Spinal cord (tissue), 10 donors: ENCODE data around the gene TOM1. TPM values are rescaled to one million over a fixed set of nuclear protein-coding genes. Genes with fewer than 3 reads are reported as not detected.

ENCODE experiments used
- DNase-seq, 6 donors: peaks; one replicate each; pipeline versions ENCODE4 v3.0.0 to v3.0.0-alpha.2; 2013 to 2015; ENCODE audit warnings: low spot score in 6 of 6, low read depth in 4 of 6
- H3K27ac ChIP-seq: one replicate; pipeline ENCODE4 v1.5.1; 2013; ENCODE audit warnings: low read depth, low read length, control low read depth
- H3K27me3 ChIP-seq: one replicate; pipeline ENCODE4 v1.6.1; 2013; ENCODE audit warnings: low read length; ENCODE audit not compliant: control insufficient read depth, insufficient read depth
- H3K36me3 ChIP-seq: one replicate; pipeline ENCODE4 v1.6.1; 2013; ENCODE audit warnings: low read length; ENCODE audit not compliant: control insufficient read depth, insufficient read depth
- H3K4me1 ChIP-seq: one replicate; pipeline ENCODE4 v1.6.1; 2013; ENCODE audit warnings: low read length; ENCODE audit not compliant: control insufficient read depth, insufficient read depth
- H3K4me3 ChIP-seq: one replicate; pipeline ENCODE4 v1.5.1; 2013; ENCODE audit warnings: low read depth, low read length, control low read depth
- H3K9me3 ChIP-seq: one replicate; pipeline ENCODE4 v1.6.1; 2013; ENCODE audit warnings: low read length; ENCODE audit not compliant: control insufficient read depth, insufficient read depth
- whole genome bisulfite sequencing: methylation state at CpG from one replicate; pipeline ENCODE4 v1.1.5; 2013; ENCODE audit warnings: missing lambda C conversion rate; ENCODE audit not compliant: insufficient coverage; 5-methylcytosine and 5-hydroxymethylcytosine counted together
- polyA plus RNA-seq, 2 donors: library from polyadenylated mRNA; unstranded; fragments of 120-200 nt; gene quantifications; one replicate each; pipeline ENCODE4 v1.2.1, GENCODE V29; 2013; ENCODE audit not compliant: insufficient read length in 2 of 2
- total RNA-seq, 2 donors: library from RNA; depleted of rRNA in 1 of 2; stranded (reverse); fragments of 120-200 nt in 1 of 2; fragments of >200 nt in 1 of 2; gene quantifications; one replicate each; pipeline versions ENCODE4 v1.2.3 to v1.2.4, GENCODE V29; 2013 to 2014
- donor health status: healthy.

TOM1 gene
- total and polyA plus RNA-seq, 4 donors, result 20.0 to 52.7 (median 38.8) TPM

GRCh38 chr22:35322126-35322525 is 22.4 kb downstream of the TOM1 start:
- 87% methylated on average over 6 of the region's 10 CpGs for WGBS
- Histone ChIP-seq H3K36me3 (peaks cover 86% of the 10 kb centered on the region), H3K27ac (no peak overlapping the region), H3K9me3 (no peaks in the 10 kb centered on the region), H3K4me1 (no peaks in the 10 kb centered on the region), H3K4me3 (no peak overlapping the region), H3K27me3 (no peaks in the 10 kb centered on the region)
- no peak for DNase-seq

GRCh38 chr22:35322893-35323292 is 23.2 kb downstream of the TOM1 start:
- no peaks in the 10 kb centered on the region for H3K4me1 ChIP-seq
- WGBS, result 97% methylated on average over 14 of the region's 15 CpGs
- no peak for DNase-seq
- no peak overlapping the region for H3K4me3 ChIP-seq
- peaks cover 86% of the 10 kb centered on the region for H3K36me3 ChIP-seq
- H3K27ac ChIP-seq, result no peak overlapping the region
- no peaks in the 10 kb centered on the region for H3K27me3 ChIP-seq
- no peaks in the 10 kb centered on the region for H3K9me3 ChIP-seq

- H3K9me3 ChIP-seq, result no peaks in the 10 kb centered on the region
- WGBS, result 97% methylated on average over 11 of the region's 11 CpGs
- no peak overlapping the region for H3K4me3 ChIP-seq
- H3K36me3 ChIP-seq, result peaks cover 86% of the 10 kb centered on the region
- H3K27ac ChIP-seq, result no peak overlapping the region
- no peaks in the 10 kb centered on the region for H3K4me1 ChIP-seq
- no peak for DNase-seq
- no peaks in the 10 kb centered on the region for H3K27me3 ChIP-seq
Measured at GRCh38 chr22:35323305-35323704, 23.6 kb downstream of the TOM1 start.

- Histone ChIP-seq H3K27ac (no peak overlapping the region), H3K4me1 (no peaks in the 10 kb centered on the region), H3K27me3 (no peaks in the 10 kb centered on the region), H3K4me3 (no peak overlapping the region), H3K36me3 (peaks cover 86% of the 10 kb centered on the region), H3K9me3 (no peaks in the 10 kb centered on the region)
- DNase-seq, result no peak
- WGBS, result 95% methylated on average over 5 of the region's 5 CpGs
Measured at GRCh38 chr22:35324067-35324466, 24.4 kb downstream of the TOM1 start.

- Histone ChIP-seq H3K27me3 (no peaks in the 10 kb centered on the region), H3K9me3 (no peaks in the 10 kb centered on the region), H3K4me3 (no peak overlapping the region), H3K27ac (no peak overlapping the region), H3K36me3 (peaks cover 81% of the 10 kb centered on the region), H3K4me1 (no peaks in the 10 kb centered on the region)
- no peak for DNase-seq
- 94% methylated on average over 4 of the region's 4 CpGs for WGBS
Measured at GRCh38 chr22:35324762-35325161, 25.1 kb downstream of the TOM1 start.

- H3K9me3 ChIP-seq, result no peaks in the 10 kb centered on the region
- WGBS, result no CpG with 5 or more reads among the region's 5 CpGs
Measured at GRCh38 chr22:35325209-35325608, 25.5 kb downstream of the TOM1 start.

GRCh38 chr22:35326854-35327562 is 27.3 kb downstream of the TOM1 start:
- Histone ChIP-seq H3K36me3 (peaks cover 81% of the 10 kb centered on the region), H3K4me3 (no peak overlapping the region), H3K27me3 (no peaks in the 10 kb centered on the region), H3K9me3 (no peaks in the 10 kb centered on the region), H3K4me1 (no peaks in the 10 kb centered on the region), H3K27ac (no peak overlapping the region)
- no peak for DNase-seq
- 92% methylated on average over 15 of the region's 17 CpGs for WGBS

More at GRCh38 chr22:35325209-35325608, 25.5 kb downstream of the TOM1 start:
- H3K27me3 ChIP-seq, result no peaks in the 10 kb centered on the region
- no peak overlapping the region for H3K27ac ChIP-seq
- no peak for DNase-seq
- H3K4me3 ChIP-seq, result no peak overlapping the region
- H3K36me3 ChIP-seq, result peaks cover 81% of the 10 kb centered on the region
- no peaks in the 10 kb centered on the region for H3K4me1 ChIP-seq

GRCh38 chr22:35327690-35328471 is 28.2 kb downstream of the TOM1 start:
- no peak for DNase-seq
- peaks cover 78% of the 10 kb centered on the region for H3K36me3 ChIP-seq
- WGBS, result 93% methylated on average over 18 of the region's 21 CpGs
- H3K4me3 ChIP-seq, result no peak overlapping the region
- no peaks in the 10 kb centered on the region for H3K27me3 ChIP-seq
- no peak overlapping the region for H3K27ac ChIP-seq
- H3K9me3 ChIP-seq, result no peaks in the 10 kb centered on the region
- H3K4me1 ChIP-seq, result no peaks in the 10 kb centered on the region

GRCh38 chr22:35328472-35328885 is 28.8 kb downstream of the TOM1 start:
- peaks cover 78% of the 10 kb centered on the region for H3K36me3 ChIP-seq
- H3K27me3 ChIP-seq, result no peaks in the 10 kb centered on the region
- no peak overlapping the region for H3K27ac ChIP-seq
- H3K4me3 ChIP-seq, result no peak overlapping the region
- no peaks in the 10 kb centered on the region for H3K4me1 ChIP-seq
- no peaks in the 10 kb centered on the region for H3K9me3 ChIP-seq
- DNase-seq, result no peak
- 94% methylated on average over 14 of the region's 15 CpGs for WGBS
